Transverse colon (tissue), 4 donors: ENCODE measurements around the gene LGALS3BP. TPM values are rescaled to one million over a fixed set of nuclear protein-coding genes. Genes with fewer than 3 reads are reported as not detected.

Source experiments
- DNase-seq: peaks from one replicate; pipeline ENCODE4 v3.0.0-alpha.2; 2019
- H3K27ac ChIP-seq, 4 donors: fragments of 200-600 bp; sonication (generic); 2 replicates each; pipeline ENCODE4 v1.5.1; 2016 to 2018; ENCODE audit warnings: inconsistent platforms in 4 of 4
- H3K27me3 ChIP-seq: fragments of 200-600 bp; sonication (generic); 2 replicates; pipeline ENCODE4 v1.5.1; 2017; ENCODE audit warnings: inconsistent platforms
- H3K36me3 ChIP-seq, 4 donors: fragments of 200-600 bp; sonication (generic); 2 replicates each; pipeline ENCODE4 v1.5.1; 2017 to 2019; ENCODE audit warnings: inconsistent platforms in 4 of 4
- H3K4me1 ChIP-seq, 4 donors: fragments of 200-600 bp; sonication (generic); 2 replicates each; pipeline ENCODE4 v1.5.1; 2017 to 2020; ENCODE audit warnings: inconsistent platforms in 4 of 4
- H3K4me3 ChIP-seq, 4 donors: fragments of 200-600 bp; sonication (generic); 1 replicate in 1 of 4; 2 replicates in 3 of 4; pipeline versions ENCODE4 v1.5.1 to v1.6.1; 2017 to 2019; ENCODE audit warnings: inconsistent platforms in 4 of 4
- H3K9me3 ChIP-seq, 2 donors: fragments of 200-600 bp; sonication (generic); 2 replicates each; pipeline ENCODE4 v1.5.1; 2017 to 2019; ENCODE audit warnings: inconsistent platforms in 2 of 2
- CTCF ChIP-seq, 5 experiments: fragments of 200-600 bp in 3 of 5; fragments of 450-650 bp in 2 of 5; sonication (generic) in 3 of 5; IDR thresholded peaks; 1 replicate in 2 of 5; 2 replicates in 3 of 5; pipeline ENCODE4 v1.5.1; 2016 to 2017; ENCODE audit warnings: antibody characterized with exemption in 5 of 5, inconsistent platforms in 3 of 5, mild to moderate bottlenecking in 2 of 5, moderate library complexity in 1 of 5
- EP300 ChIP-seq: sonication (generic); formaldehyde crosslinking; IDR thresholded peaks from one replicate; pipeline ENCODE4 v1.6.1; 2017; ENCODE audit warnings: antibody characterized with exemption, low read depth
- POLR2A ChIP-seq: fragments of 450-650 bp; IDR thresholded peaks from one replicate; pipeline ENCODE4 v1.6.1; 2016; ENCODE audit warnings: antibody characterized with exemption, mild to moderate bottlenecking, moderate library complexity
- POLR2AphosphoS5 ChIP-seq, 3 donors: sonication (generic); formaldehyde crosslinking; IDR thresholded peaks; one replicate each; pipeline ENCODE4 v1.6.1; 2016; ENCODE audit warnings: antibody characterized with exemption in 3 of 3
- WGBS, 2 donors: methylation state at CpG; one replicate each; pipeline ENCODE4 v1.1.5; 2018; ENCODE audit warnings: low coverage in 1 of 2; 5-methylcytosine and 5-hydroxymethylcytosine counted together
- in situ Hi-C, 4 donors: fragments of 200-750 bp; cut with MboI; loops; one replicate each; pipeline versions ENCODE4 v1.15.0 to v1.15.1; 2017; ENCODE audit warnings: low sequenced_read_pairs in 3 of 4, low pct_ligation_motif_present in 1 of 4, low pct_unique_long_range_greater_than_20kb in 1 of 4
- intact Hi-C: fragments of 100-400 bp; cut with DNase I; formaldehyde crosslinking; loops from one replicate; pipeline ENCODE4 v1.15.1; 2023; ENCODE audit warnings: low total_unique reads
- total RNA-seq, 4 donors: library from RNA; depleted of rRNA; stranded (reverse); fragments of >200 nt; gene quantifications; one replicate each; pipeline ENCODE4 v1.1.0, GENCODE V29; 2016

LGALS3BP gene
- total RNA-seq, 4 donors from 2014 or later = 796 to 1,440 (median 1,077) TPM

- no peak overlapping the region for H3K4me3 ChIP-seq
- no peaks in the 10 kb centered on the region for H3K27me3 ChIP-seq
- no peak for DNase-seq
- H3K27ac ChIP-seq = no peak overlapping the region
- intact Hi-C loops = no loop called here
- WGBS, 2 donors = 69 to 80% methylated on average over 2 to 6 of the region's 6 CpGs
- peaks cover 11 to 33% (median 24%) of the 10 kb centered on the region in 4 donors for H3K4me1 ChIP-seq
- no peaks in the 10 kb centered on the region for H3K36me3 ChIP-seq
- in situ Hi-C loops = no loop called here
- no peaks in the 10 kb centered on the region for H3K9me3 ChIP-seq
- TF ChIP-seq CTCF (IDR thresholded peaks at IDR 0.05) = no peak
- TF ChIP-seq EP300 = no peak
- no peak for TF ChIP-seq POLR2AphosphoS5 (IDR thresholded peaks at IDR 0.05)
- TF ChIP-seq POLR2A = no peak
These were observed 38.0 kb upstream of the LGALS3BP start for GRCh38 chr17:79017546-79018369.

- WGBS, 2 donors = 86 to 88% methylated on average over 2 of the region's 2 CpGs
- Histone ChIP-seq H3K36me3 (no peaks in the 10 kb centered on the region), H3K4me3 (no peak overlapping the region), H3K9me3 (no peaks in the 10 kb centered on the region), H3K27ac (no peak overlapping the region), H3K4me1 (peaks cover 5 to 23% (median 16%) of the 10 kb centered on the region in 4 donors), H3K27me3 (no peaks in the 10 kb centered on the region)
- TF ChIP-seq POLR2AphosphoS5 (IDR thresholded peaks at IDR 0.05) (no peak), EP300 (no peak), POLR2A (no peak), CTCF (IDR thresholded peaks at IDR 0.05) (no peak)
- intact Hi-C loops (no loop called here), in situ Hi-C loops (no loop called here)
- no peak for DNase-seq
These were observed 34.5 kb upstream of the LGALS3BP start for GRCh38 chr17:79014158-79014758.

GRCh38 chr17:79012563-79013134 lies 32.9 kb upstream of the LGALS3BP start:
- 72 to 89% methylated on average over 4 to 6 of the region's 6 CpGs for WGBS, 2 donors
- no peak for TF ChIP-seq POLR2AphosphoS5 (IDR thresholded peaks at IDR 0.05)
- TF ChIP-seq CTCF (IDR thresholded peaks at IDR 0.05) = no peak
- no peak for TF ChIP-seq EP300
- TF ChIP-seq POLR2A = no peak
- H3K36me3 ChIP-seq = no peaks in the 10 kb centered on the region
- intact Hi-C loops (no loop called here), in situ Hi-C loops (no loop called here)
- no peaks in the 10 kb centered on the region for H3K9me3 ChIP-seq
- peaks cover 11 to 28% (median 25%) of the 10 kb centered on the region in 4 donors for H3K4me1 ChIP-seq
- no peaks in the 10 kb centered on the region for H3K27me3 ChIP-seq
- DNase-seq = no peak
- H3K27ac ChIP-seq = no peak overlapping the region
- no peak overlapping the region for H3K4me3 ChIP-seq

- Histone ChIP-seq H3K4me1 (peaks cover 20 to 39% (median 36%) of the 10 kb centered on the region in 4 donors), H3K4me3 (no peak overlapping the region), H3K27ac (no peak overlapping the region), H3K9me3 (no peaks in the 10 kb centered on the region), H3K36me3 (no peaks in the 10 kb centered on the region), H3K27me3 (no peaks in the 10 kb centered on the region)
- in situ Hi-C loops = no loop called here
- 72 to 75% methylated on average over 2 to 5 of the region's 5 CpGs for WGBS, 2 donors
- no peak for DNase-seq
- TF ChIP-seq EP300 (no peak), POLR2AphosphoS5 (IDR thresholded peaks at IDR 0.05) (no peak), CTCF (IDR thresholded peaks at IDR 0.05) (no peak), POLR2A (no peak)
- intact Hi-C loops = no loop called here
These were observed 31.9 kb upstream of the LGALS3BP start for GRCh38 chr17:79011451-79012147.
